ENCODE results near the gene ODF2.
"Not testable (repeated sequence)": the region's sequence is repeated elsewhere in the genome, so short reads cannot be mapped to it uniquely, and the experiment has no call there.

The ODF2 gene
- total RNA-seq: 53.1 to 89.4 (median 56.7) reads per million in 4 donors

DNA sequence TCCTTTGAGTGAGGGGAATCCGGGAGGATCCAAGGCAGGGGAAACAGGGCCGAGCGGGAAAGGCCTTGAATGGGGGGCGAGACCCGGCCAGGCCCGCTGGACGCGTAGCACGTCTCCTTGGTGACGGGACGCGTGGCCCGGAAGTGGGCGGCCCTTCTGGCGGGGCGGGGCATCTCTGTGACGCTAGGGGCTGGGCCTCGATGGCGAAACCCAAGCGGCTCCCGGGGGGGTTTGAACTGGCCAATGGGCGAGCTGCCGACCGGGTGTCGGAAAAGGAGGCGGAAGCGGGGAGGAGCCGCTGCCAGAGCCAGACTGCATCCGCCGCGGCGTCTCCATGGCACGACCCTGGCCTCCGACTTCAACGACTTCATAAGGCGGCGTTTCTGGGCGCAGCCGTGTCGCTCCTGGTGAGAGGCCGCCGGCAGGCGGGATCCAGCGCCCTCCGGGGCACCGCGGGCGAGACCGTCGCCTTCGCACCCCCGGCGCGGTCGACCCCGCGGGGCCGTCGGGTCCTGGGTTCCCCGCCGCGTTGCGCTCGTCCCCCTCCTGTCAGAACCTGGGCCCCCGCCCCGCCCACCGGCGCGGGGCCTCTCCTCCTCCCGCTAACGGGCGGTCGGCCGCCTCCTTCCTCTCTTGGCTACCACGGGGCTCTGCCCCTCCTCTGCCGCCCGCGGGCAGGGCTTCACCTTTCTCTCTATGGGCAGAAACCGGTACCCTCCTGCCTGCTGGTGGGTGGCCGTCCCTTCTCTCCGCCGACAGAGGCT, at the start of gene ODF2:
Gene ODF2, plus strand, starts transcription at position 158 of the 764 bp plus-strand sequence. Its CDS starts 86 bp downstream, at position 244.
- peak; percentile 96 to 99 (median 99) for DNase-seq

DNA sequence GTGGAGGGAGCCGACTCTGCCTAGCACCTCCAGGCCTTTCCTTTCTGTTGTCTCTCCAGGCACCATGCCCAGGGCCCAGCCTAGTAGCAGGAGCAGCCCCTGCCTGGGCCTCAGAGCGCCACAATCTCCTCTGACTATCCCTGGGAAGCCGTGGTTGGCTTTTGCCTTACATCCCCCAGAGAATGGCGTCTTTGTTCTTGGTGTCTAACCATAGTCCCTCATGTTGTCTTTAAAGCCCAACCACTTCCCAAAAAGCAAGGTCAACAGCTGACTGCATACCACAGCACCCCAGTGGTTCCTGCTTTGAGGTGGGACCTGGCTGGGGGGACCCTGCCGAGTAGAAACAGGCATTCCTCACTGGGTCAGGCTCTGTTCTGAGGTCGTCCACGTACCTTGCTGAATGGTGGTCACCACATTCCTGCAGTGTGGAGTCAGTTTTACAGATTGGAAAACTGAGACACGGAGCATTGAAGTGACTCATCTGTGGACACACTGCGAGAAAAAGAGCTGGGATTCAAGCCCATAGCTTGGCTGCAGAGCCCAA, 48.9 kb upstream of the ODF2 start:
- DNase-seq: no peak

DNA sequence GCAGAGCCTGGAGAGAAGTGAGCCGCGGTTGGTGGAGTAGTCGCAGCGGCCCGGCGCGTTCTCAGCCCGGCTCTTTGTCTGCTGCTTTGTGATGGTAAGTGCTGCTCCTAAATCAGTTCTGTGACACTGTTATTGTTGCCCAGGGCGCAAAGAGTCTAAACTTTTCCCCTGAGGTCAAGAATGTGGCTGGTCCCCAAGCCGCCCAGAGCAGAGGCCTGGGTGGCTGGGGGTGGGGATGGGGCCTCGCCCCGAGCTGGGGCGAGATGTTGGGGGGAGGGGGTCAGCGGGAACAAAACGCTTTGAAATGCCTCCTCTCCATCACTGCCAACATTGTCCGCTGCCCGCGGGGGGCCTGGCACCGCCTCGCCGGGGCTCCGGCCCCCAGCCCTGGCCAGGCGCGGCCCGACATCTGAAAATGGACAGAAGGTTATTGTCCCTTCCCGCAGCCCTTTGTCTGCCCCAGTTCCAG, 46.8 kb upstream of the ODF2 start:
- DNase-seq: no peak

DNA sequence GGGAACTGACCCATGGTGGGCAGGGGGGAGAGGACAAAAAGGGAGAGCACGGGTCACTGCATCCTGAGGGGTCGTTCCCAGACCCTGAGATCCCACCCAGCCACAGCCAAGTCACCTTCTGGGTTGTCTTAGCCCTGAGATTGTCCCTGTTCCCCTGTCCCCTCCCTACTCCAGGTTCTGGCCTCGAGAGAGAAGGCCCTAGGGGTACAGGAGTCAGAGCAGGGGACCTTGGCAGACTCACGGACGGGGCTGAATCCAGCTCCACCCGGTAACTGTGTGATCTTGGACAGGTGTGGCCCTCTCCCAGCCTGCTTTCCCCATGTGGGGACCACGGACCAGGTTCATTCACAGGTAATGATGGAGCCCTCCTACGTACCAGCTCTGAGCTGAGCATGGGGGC, 46.4 kb upstream of the ODF2 start:
- no peak for DNase-seq

DNA sequence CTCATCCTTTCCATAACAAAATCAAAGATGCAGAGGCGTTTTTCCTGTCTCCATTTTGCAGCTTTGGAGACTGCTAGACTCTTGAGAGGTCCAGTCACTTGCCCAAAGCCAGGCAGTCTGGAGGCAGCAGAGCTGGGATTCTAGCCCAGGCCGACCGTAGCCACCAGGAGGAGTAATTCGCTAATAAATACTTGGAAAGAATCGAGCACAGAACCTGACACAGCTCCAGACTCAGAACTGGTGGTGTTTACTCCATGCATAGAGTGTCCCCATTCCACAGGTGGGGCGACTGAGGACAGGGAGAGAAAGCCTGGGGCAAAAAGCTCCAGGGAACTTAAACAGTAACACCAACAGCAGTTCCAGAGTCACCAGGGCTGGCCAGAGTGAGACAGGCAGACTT, 45.8 kb upstream of the ODF2 start:
- DNase-seq: no peak

DNA sequence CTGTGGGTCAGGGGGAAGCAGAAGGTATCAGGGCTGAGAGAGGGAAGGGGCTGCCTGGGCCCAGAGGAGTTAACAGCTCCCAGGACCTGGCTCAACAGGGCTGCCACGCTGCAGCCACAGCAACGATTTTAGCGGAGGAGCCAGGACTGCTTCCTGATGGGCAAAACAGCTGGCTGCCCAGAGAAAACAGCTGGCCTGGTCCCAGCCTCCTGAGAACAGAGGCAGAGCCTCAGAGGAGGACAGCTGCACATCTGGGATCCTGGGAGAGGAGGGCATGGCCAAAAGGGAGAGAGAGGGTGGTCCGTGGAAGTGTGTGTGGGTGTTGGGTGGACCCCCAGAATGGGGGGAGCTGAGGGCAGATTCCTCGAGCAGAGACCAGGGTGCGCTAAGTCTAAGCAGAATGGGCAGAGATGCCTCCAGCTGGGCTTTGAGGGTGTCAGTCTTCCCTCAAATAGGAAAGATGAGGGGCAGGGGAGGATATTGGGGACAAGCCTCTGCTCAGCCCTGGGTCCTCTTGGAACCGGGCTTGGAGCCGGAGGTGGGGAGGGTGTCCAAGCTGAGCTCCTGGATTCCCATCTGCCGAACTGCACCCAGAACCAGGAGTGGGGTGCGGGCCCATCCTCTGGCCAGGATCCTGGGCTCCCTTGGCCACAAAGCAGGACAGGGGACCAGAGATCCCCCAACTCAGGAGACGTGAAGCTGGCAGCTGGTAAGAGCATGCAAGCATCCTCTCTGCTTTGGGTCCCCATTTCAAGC, 44.3 kb upstream of the ODF2 start:
- DNase-seq: no peak

DNA sequence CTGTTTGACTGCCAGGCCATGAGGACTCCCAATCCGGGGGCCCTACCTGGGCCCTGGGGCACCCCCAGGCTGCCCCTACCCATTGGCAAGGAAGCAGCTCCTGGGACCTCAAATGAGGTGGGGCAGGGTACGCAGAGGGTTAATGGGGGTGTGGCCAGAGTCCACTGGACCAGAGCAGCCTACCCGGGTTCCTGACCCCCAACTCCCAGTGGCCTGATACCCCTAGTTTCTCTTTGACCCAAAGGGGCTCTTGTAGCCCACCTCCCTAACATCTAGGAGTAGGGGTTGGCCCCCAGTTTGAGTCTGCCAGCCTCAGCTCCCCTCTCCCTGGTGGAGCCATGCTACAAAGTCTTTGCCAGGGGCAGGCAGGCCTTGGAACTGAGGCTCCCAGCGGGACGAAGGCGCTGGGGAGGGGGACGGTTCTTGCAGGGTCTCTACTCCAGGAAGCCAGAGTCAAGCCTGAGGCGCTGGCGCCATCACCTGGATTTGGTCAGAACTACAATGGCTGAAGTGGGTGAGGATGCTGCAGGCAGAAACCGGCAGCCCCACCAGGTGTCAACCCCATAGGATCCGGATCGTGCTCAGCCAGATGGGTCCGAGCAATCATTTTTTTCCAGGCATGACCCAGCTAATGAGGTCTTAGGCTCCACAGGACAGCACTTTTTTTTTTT, 43.6 kb upstream of the ODF2 start:
- DNase-seq: peak in 3 of 5 donors; percentile 18 to 32 (median 25)

DNA sequence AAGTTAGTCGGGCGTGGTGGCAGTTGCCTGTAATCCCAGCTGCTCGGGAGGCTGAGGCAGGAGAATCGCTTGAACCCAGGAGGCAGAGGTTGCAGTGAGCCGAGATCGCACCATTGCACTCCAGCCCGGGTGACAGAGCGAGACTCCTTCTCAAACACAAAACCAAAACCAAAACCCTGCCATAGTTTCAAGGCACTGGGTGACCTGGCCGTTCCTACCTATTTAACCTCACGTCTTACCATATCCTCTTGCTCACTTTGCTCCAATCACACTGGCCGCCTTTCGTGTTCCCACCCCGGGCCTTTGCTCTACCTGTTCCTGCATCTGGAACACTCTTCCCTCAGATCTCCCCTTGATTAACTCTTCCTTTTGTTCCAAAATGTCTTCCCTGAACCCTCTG, 42.1 kb upstream of the ODF2 start:
- DNase-seq: not testable (repeated sequence)

DNA sequence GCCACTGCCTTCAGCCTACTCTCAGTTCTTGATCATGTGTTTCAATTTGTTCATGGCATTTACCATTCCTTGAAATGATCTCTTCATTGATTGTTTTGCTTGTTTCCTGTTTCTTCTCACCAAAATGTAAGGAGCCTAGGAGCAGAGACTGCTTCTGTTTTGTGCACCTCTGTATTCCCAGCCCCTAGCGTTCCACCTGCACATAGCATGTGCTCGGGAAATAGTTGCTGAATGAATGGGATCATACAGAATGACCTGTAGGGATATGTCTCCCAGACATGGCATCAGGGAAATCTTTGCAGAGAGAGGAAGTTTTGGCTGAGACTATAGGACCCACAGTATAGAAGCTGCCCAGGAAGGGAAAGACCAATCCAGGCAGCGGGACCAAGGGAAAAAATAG, 41.3 kb upstream of the ODF2 start:
- no peak for DNase-seq

DNA sequence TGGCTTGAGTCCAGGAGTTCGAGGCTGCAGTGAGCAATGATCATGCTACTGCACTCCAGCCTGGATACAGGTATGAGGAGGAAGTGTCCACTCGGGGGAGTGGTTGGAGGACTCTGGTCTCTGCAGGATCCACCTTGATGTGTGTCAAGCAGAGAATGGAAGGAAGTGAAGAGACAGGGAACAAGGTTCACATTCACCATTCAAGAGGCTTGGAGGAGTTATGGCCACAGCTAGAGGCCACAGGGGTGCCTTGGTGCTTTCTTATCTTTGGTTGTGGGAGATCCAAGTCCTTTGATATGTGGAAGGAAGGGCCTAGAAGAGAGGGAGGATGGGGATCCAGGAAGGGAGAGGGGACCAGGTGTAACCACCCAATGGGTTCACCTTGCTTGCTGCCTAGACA, 40.5 kb upstream of the ODF2 start:
- DNase-seq: no peak

DNA sequence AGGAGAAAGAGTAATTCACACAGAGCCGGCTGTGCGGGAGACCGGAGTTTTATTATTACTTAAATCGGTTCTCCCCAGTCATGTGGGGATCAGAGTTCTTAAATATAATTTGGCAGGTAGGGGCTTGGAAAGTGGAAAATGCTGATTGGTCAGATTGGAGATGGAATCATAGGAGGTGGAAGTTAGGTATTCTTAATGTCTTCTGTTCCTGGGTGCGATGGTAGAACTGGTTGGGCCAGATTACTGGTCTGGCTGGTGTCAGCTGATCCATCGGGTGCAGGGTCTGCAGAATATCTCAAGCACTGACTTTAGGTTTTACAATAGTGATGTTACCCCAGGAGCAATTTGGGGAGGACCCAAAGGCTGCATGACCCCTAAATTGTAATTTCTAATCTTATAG, 39.8 kb upstream of the ODF2 start:
- no peak for DNase-seq

DNA sequence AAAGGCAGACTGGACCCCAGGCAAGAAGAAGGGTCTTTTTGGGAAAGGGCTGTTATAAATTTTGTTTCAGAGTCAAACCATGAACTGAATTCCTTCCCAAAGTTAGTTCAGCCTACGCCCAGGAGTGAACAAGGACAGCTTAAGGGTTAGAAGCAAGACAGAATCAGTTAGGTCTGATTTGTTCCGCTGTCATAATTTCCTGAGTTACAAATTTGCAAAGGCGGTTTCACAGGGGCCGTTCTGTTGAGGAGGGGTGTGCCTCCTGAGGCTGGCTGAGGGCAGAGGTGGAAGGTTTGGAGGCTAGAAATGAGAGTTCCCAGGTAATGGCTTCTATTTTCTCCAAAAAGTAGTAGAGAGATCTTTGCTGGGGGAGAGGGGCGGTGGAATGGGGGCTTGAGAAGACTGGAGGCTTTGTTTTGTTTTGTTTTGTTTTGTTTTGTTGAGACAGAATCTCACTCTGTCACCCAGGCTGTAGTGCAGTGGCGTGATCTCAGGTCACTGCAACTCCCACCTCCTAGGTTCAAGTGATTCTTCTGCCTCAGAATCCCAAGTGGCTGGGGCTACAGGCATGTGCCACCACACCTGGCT, 39.3 kb upstream of the ODF2 start:
- no peak for DNase-seq

DNA sequence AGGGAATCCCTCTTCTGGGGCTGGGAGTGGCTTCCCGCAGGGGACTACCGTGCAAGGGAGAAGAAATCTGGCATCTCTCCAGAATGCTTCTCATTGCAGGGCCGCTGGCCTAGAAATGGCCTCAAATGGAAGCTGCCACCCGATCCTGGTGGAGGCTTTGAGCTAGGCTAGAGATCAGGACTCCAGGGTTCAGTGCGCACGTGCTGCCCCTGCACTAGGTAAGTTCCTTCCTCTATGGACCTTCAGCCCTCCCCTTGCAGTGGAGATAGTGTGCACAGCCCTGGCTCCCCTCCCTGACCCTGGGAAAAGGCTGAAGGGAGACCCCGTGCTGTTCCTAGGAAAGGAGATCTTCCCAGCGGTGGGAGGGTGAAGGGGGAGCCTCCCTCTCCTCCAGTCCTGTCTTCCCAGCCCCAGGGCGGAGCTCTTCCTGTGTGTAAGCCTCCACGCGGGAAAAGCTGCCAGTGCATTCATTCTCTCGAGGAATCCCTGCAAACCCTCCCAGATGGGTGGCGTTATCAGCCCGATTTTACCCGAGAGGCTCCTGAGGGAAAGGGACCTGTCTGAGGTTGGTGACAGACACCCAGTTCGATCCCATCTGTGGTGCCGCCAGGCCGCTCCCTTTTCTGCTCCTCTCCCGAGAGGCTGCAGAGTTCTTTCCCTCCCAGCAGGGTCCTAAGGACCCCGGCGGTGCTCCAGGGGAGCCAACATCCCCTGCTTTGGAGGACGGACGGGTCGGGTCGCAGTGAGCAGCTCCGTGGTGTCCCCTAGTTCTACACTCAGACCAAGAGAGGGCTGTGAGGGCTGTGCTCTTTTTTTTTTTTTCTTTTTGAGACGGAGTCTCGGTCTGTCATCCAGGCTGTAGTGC, 36.5 kb upstream of the ODF2 start:
- no peak for DNase-seq

DNA sequence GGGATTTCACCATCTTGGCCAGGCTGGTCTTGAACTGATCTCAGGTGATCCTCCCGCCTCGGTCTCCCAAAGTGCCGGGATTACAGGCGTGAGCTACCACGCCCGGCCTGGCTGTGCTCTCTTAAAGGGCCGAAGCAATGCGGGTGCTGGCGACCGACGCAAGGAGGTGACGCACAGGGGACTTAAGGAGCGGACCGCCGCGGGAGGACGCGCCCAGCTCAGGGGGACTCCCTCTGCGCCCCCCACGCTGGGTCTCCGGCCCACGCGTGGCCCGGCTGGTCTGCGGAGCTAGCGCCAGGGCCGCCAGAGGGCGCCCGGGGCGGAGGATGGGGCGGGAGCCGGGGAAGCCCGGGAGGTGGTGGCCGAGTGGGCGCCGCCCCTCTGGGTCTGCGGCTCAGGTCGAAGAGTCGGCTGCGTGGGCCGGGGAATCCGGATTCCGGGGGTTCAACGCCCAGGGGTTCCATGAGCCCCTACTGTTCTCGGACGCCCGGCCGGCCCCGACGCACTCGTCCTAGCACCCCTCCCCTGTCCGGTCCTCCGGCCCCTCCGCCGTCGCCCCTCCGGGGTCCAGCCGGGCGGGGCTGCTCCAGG, 35.7 kb upstream of the ODF2 start:
- DNase-seq: peak; percentile 33 to 60 (median 53)

DNA sequence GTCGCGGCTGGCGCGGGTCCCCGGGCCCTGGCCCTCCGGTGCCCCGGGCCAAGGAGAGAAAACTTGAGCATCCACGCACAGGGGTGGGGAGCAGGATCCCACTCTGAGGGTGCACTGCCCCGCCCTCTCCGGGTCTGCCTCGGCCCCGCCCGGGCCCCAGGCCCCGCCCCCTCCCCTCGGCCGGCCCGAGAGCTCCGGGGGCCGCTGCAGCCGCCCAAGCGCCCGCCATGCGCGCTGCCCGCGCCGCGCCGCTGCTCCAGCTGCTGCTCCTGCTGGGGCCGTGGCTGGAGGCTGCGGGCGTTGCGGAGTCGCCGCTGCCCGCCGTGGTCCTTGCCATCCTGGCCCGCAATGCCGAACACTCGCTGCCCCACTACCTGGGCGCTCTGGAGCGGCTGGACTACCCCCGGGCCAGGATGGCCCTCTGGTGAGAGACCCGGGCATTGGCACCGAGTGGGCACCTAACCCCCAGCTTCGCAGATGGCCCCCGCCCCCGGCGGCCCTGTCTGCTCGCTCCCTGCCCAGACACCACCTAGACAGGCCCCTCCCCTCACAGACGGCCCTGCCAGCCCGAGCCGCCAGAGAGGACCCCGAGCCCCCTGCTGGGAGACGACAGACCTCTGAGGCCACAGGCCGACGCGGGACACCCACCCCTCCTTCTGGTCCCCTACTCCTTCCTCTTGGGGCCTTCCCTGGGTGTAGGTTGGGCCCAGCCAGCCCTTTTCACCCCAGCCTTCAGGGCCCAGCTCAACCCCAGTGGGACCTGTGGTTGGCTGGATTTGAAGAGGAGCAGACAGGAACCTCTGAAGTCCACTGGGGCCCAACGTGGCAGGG, 34.9 kb upstream of the ODF2 start, which contains the start of gene CERCAM:
Gene CERCAM, plus strand, starts transcription at position 207 of the 831 bp plus-strand sequence. Its CDS starts 21 bp downstream, at position 228.
- DNase-seq: peak in 3 of 5 donors; percentile 25 to 33 (median 32)

DNA sequence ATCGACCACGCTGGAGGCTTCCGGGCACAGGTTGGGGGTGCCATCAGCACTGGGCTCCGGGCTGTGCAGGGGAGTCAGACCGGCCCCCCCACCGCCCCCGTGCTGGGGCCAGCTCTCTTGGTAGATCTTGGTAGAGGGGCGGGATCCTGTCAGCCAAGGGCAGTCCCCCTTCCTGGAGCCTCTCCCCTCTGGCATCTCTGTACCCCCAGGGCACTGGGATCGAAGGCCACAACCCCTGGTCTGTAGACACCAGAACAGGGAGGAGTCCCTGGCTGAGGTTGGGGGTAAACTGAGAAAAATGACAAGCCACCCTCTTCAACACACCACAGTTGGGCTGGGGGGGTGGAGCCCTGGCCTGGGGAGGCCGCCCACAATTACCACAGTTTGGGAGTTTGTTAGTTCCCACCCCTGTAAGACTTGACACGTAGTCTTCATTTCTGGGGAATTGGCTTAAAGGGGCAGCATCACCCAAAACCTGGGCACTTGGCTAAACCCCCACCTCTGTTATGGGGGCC, 34.3 kb upstream of the ODF2 start:
- no peak for DNase-seq

DNA sequence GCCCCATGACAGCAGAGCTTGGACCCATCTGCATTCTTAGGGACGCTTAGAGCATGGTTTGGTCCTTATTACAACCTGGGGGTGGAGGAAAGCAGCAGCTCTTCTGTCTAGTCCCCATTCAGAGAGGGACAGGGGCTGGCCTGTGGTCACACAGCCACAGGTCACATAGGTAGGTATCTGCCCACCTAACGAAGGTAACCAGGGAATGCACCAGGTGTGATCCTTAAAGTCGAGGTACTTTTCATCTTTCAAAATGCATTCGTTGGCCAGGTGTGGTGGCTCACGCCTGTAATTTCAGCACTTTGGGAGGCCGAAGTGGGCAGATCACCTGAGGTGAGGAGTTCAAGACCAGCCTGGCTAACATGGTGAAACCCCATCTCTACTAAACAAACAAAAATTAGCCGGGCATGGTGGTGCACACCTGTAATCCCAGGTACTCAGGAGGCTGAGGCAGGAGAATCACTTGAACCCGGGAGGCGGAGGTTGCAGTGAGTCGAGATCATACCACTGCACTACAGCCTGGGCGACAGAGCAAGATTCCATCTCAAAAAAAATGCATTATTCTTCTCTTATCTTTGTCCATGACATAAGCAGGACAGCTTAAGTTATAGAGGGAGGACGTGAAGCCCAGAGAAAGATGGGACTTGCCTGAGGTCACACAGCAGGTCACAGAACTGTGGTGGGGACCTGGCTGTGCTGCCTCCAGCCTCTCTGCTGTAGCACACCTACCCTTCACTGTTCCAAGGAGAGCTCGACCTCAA, 33.6 kb upstream of the ODF2 start:
- DNase-seq: not testable (repeated sequence)

DNA sequence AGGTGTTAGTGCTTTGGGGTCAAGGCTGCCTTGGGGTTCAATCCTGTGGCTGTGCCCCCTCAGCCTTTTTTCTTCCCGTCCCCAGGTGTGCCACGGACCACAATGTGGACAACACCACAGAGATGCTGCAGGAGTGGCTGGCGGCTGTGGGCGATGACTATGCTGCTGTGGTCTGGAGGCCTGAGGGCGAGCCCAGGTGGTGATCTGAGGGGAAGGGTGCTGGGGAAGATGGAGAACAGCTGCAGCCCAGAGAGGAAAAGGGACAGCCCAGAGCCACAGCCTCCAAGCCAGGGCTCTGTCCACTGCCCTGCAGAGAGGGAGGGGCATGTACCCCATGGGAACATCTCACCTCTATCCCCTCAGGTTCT, 33.0 kb upstream of the ODF2 start:
- DNase-seq: no peak

DNA sequence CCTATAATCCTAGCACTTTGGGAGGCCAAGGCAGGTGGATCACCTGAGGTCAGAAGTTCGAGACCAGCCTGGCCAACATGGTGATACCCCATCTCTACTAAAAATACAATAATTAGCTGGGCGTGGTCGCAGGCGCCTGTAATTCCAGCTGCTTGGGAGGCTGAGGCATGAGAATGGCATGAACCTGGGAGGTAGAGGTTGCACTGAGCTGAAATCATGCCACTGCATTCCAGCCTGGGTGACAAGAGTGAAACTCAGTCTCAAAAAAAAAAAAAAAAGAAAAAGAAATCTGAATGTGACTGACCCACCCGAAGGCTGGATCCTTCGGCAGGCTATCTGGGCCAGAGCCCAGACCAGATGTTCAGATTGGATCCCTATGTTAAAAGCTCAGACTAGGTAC, 32.5 kb upstream of the ODF2 start:
- not testable (repeated sequence) for DNase-seq
